ENCODE results near the gene CCNY.

- TF ChIP-seq, protein P1, sequence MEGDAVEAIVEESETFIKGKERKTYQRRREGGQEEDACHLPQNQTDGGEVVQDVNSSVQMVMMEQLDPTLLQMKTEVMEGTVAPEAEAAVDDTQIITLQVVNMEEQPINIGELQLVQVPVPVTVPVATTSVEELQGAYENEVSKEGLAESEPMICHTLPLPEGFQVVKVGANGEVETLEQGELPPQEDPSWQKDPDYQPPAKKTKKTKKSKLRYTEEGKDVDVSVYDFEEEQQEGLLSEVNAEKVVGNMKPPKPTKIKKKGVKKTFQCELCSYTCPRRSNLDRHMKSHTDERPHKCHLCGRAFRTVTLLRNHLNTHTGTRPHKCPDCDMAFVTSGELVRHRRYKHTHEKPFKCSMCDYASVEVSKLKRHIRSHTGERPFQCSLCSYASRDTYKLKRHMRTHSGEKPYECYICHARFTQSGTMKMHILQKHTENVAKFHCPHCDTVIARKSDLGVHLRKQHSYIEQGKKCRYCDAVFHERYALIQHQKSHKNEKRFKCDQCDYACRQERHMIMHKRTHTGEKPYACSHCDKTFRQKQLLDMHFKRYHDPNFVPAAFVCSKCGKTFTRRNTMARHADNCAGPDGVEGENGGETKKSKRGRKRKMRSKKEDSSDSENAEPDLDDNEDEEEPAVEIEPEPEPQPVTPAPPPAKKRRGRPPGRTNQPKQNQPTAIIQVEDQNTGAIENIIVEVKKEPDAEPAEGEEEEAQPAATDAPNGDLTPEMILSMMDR (IDR thresholded peaks at IDR 0.05; ENCODE audit: insufficient read depth, low read depth, low read length) = no peak
- TF ChIP-seq EZH2 (IDR thresholded peaks at IDR 0.05; ENCODE audit: insufficient read depth, low read length) = no peak
Measured at GRCh38 chr10:35506741-35507140, 170.4 kb downstream of the CCNY start.

Data from astrocyte (in vitro differentiated cells and primary cell).